WI38 (cell line): ENCODE results near the gene TNFSF8.

Source experiments
- H3K4me3 ChIP-seq: 2 replicates; pipeline ENCODE4 v1.5.1; 2011; ENCODE audit warnings: low read depth, mild to moderate bottlenecking, control low read depth, low read length
- TF ChIP-seq, protein P1 (sequence below): IDR thresholded peaks from 2 replicates; pipeline ENCODE4 v1.5.1; 2012; ENCODE audit warnings: low read depth, mild to moderate bottlenecking, control low read depth, low read length

The TNFSF8 gene

DNA sequence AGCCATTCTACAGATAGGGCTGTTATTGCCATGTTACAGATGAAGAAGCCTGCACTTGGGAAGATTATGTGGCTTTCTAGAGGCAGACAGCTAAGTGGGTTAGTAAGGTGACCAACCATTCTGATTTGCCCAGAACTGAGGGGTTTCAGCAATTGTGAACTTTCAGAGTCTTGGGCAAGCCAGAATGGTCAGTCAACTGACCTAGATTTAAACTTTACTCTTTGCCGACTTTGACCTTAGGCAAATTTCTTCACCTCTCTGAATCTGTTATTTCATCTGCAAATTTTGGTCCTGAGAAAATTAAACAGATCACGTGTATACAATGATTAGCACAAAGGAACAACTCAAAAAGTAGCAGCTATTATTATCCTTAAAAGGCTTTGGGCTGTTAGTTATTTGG, 20.4 kb upstream of the TNFSF8 start:
- TF ChIP-seq, protein P1, sequence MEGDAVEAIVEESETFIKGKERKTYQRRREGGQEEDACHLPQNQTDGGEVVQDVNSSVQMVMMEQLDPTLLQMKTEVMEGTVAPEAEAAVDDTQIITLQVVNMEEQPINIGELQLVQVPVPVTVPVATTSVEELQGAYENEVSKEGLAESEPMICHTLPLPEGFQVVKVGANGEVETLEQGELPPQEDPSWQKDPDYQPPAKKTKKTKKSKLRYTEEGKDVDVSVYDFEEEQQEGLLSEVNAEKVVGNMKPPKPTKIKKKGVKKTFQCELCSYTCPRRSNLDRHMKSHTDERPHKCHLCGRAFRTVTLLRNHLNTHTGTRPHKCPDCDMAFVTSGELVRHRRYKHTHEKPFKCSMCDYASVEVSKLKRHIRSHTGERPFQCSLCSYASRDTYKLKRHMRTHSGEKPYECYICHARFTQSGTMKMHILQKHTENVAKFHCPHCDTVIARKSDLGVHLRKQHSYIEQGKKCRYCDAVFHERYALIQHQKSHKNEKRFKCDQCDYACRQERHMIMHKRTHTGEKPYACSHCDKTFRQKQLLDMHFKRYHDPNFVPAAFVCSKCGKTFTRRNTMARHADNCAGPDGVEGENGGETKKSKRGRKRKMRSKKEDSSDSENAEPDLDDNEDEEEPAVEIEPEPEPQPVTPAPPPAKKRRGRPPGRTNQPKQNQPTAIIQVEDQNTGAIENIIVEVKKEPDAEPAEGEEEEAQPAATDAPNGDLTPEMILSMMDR, result no peak
- H3K4me3 ChIP-seq, result no peak overlapping the region

DNA sequence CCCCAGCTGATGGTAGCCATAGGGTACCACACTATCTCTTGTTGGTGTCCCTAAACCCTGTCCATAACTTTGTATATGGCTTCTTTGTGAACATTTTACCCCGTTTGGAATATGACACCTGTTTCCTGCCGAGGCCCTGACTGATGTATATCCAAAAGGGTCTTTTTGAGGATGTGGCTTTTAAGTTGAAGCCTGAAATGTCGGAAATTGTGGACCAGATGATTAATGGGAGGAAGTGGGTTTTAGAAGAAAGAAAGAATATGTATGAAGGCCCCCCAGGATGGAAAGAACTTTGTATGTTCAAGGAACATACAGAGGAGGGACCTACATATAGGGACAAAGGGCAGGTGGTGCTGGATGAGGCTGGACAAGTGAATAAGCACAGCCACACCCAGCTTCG, 16.7 kb upstream of the TNFSF8 start:
- TF ChIP-seq, protein P1, result no peak

DNA sequence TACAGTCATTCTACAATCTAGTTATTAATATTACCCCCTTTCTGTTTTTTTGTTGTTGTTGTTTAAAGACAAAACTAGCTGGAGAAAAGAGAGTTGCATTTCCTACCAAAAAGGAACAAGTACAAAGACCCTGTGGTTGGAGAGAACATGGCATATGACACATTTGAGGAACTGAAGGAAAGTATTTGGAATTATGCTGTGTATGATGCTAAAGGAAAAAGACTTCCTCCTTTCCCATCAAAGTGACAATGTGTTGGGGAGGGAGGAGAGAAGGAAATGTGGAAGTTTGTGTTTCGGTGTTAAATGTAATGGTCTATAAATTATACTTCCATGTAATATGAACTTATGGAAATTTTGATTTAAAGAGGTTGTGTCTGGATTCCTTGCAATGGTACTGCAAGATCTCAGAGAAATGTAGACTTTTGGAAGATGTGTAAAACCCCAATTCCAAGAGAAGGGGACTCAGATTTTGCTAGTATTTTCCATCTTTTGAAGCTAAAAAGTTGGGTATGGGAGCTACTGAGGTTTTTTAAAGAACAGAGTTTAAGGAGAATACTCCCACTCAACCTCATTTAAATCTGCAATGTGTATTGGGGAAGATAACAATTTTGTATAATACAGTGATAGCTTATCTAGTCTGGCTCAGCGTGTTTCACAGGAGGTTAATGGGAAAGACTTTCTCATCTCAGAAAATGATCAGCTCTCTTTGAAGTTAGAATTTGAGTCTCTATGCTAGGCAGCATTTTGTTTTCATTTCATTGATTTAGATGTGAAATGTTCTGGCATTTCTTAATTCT, 15.4 kb upstream of the TNFSF8 start:
- no peak overlapping the region for H3K4me3 ChIP-seq
- TF ChIP-seq, protein P1, result no peak

More for the DNA sequence above, 16.7 kb upstream of the TNFSF8 start:
- no peak overlapping the region for H3K4me3 ChIP-seq

DNA sequence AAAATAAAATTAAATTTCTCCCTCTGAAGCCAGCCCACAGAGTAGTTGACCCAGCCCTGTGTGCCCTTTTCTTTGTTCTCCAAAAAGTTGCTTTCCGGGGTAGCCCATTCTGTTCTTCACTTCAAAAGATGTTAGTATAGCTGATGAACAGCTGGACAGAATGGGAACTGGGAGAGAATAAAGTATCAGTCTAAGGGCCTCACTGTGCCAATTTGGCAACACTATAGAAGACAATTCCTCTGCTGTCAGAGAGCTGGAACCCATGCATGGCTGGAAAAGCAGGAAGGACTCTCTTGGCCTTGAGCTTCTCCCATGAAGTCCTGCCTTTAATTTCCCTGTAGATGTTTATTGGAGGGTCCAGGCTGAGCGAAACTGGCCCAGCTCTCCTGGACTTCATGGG, 11.0 kb upstream of the TNFSF8 start:
- TF ChIP-seq, protein P1, result no peak
- H3K4me3 ChIP-seq, result no peak overlapping the region

DNA sequence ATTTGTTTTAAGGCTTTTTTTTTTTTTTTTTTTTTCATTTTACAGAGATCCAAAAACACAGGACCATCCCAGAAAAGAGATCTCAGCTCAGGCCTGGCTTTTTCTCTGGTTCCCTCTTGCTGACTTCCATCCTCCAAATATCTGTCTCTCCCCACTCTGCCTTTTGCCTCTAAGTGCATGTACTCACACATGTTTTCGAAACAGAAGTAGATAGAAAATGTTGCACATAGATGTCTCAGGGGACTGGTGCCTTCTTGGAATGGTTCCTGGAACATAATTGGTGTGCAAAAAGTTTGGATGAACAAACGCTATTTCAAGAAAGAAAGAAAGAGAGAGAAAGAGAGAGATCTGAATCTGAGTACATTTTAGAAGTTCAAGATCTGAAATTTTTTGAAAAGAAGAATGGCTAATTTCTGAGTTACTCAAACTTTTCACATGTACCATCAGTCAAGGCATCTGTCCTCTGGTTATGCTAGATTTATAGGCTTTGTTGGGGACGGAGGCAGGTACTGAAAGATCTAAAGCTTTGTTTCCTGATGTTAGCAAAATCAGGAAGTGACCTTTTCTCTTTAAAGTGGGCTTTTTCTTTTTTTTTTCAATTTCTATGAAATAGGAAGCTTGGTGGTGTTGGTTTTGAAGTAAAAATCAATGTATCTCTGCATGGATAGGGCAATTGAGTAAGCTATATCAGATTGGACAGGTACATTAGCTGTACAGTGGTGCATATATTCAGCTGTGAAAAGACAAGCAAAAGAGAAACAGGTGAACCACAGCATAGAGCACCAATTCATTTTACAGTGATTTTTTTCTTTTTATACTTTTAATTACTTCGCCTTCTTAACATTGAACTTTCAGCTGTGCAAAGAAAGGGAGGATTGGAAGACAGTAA, 8.5 kb upstream of the TNFSF8 start:
- H3K4me3 ChIP-seq, result no peak overlapping the region
- TF ChIP-seq, protein P1, result no peak

DNA sequence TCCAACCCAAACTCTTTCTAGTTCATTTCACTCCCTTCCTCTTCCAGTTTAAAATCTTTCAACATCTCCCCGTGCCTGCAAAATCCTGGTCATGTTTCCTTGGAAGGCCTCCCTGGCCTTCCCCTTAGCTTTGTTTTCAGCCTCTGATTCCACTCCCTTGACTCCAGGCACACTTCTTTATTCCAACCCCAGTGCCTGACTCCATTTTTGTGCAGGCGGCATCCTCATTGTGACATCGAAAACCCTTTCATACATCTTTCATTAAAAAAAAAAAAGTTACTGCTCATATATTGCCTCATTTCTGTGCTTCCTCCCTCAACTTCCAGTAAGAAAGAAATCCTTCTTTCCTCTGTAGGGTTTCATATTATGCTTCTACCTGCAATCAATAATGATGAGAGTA, 7.1 kb upstream of the TNFSF8 start:
- no peak overlapping the region for H3K4me3 ChIP-seq
- TF ChIP-seq, protein P1, result no peak

DNA sequence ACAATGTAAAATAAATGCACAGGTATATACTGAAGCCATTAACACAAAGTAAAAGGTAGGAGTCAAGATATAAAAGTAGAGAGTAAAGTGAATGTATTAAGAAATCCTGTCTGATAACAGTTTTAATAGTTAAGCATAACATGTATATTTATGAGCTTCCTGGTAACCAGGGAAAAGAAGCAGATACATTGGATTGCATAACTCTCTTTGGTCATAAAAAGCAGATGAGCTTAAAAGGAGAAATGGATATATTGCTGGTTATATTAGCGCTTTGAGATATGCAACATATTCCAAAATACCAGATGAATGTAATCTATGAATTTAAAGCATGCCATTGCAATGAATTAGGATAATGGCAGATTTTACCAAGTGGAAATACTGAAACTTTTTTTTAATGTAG, 6.2 kb upstream of the TNFSF8 start:
- H3K4me3 ChIP-seq, result no peak overlapping the region
- TF ChIP-seq, protein P1, result no peak
